Forelimb muscle (tissue), 1 donor: ENCODE measurements around the gene DGCR2. TPM values are rescaled to one million over a fixed set of nuclear protein-coding genes. Genes with fewer than 3 reads are reported as not detected.
"Not testable (repeated sequence)": the region's sequence is repeated elsewhere in the genome, so short reads cannot be mapped to it uniquely, and the experiment has no call there.

Experiments
- DNase-seq: peaks from one replicate; pipeline ENCODE4 v3.0.0-alpha.2; 2013; ENCODE audit warnings: low read depth
- polyA plus RNA-seq: library from polyadenylated mRNA; unstranded; fragments of 120-200 nt; gene quantifications from one replicate; pipeline ENCODE4 v1.2.1, GENCODE V29; 2013; ENCODE audit not compliant: insufficient read length

The DGCR2 gene
- polyA plus RNA-seq, 1 donor, result 44.3 TPM

DNA sequence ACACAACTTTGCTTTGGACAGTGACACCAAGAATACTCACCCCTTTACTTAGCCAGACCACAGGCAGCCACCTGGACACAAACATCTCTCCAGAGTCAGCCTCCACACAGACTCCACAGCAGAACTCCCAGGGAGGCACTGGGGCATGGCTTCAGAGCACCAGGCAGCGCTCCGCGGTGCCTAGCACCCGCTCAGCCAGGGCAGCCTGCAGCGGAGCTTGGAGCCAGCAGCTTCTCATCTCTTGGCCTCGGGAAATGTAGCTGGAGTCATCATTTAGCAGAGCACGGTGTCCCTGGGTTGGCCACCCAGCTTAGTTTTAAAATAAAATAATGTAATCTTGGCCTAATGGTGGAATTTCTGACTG lies 91.3 kb downstream of the DGCR2 start:
- DNase-seq, result not testable (repeated sequence)

DNA sequence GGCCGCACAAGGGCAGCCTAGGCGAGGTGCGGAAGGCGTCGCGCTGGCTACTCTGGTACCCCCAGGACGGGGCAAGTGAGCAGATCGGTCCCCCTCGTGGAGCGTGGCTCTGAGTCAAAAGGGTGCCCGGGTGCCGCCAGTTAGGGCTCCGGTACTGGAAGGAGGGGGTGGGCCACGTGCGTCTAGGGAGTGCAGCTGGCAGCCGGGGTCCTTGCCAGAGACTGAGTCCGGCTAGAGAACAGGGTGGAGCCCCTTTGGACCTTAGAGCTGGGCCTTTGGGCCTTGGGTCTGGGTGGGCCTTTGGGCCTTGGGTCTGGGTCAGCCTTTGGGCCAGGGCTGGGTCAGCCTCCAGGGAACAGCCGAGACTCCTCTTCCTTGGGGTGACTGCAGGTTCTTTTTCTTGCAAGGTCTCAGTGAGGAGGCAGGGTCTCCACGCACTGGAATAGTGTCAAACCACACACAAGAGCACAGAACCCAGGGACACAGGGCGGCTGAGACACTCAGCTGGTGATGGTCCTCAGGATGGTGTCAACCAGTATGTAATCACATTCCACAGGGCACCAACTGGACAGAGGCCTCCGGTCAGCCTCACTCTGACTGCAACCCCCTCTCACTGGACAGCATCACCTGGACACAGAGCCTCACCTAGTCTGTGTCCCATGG lies 91.9 kb downstream of the DGCR2 start:
- DNase-seq, result not testable (repeated sequence)

DNA sequence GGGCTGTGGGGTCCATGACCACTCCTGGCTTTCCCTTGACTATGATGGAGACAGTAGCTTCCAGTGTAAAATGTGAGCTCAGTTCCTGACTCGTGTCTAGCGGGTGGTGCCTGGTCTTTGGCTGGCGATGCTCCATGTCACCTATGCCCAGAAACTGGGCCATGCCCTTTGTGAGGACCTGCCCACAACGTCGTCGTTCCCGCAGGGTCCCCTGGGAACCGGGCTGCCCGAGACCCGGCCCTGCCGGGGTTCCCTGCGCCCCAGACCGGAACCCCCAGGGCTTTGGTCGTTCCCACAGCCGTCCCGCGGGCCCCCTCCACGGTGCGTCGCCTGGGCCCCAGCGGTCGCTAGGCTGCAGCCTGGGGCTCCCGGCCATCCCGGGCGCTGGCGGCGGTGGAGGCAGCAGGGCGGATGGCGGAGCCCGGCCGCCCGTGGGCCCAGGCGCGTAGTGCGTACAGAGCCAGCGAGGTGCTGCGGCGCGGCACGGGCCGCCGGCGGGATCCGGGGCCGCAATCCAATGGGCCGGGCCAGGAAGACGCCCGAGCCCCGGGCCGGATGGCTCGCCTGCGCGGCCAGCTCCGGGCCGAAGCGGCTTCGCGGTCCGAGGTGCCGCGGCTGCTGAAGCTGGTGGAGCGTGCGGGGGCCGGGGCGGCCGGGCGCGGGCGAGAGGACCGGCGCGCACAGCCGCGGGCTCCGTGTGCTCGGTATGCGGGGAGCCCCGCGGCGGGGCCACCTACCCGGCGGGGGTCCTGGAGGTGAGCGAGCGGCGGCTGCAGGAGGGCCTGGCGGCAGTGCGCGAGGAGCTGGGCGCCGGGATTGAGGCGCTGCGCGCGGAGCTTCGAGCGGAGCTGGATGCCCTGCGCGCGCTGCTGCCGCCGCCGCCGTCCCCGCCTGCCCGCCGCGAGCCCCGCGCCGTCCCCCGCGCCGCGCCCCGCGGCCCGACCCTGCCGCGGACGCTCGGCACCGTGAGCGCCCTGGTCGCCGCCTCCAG lies 92.8 kb downstream of the DGCR2 start:
- DNase-seq, result not testable (repeated sequence)

DNA sequence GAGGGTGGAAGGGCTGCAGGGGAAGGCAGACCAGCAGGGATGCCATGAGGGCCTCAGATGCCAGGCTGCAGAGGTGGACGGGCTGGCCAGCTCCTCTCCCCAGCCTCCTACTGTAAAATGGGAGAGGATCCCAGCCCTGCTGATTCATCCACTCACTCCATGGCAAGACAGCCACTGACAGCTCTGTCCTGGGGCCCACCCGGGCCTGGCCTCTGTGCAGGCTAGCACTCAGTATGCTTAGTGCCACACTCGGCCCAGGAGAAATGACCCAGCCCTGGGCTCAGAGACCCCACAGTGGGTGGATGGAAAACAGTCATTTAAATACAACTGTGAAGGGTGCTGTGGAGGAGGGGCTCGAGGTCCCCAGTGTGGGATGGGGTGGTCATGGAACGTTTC lies 94.2 kb downstream of the DGCR2 start:
- not testable (repeated sequence) for DNase-seq

DNA sequence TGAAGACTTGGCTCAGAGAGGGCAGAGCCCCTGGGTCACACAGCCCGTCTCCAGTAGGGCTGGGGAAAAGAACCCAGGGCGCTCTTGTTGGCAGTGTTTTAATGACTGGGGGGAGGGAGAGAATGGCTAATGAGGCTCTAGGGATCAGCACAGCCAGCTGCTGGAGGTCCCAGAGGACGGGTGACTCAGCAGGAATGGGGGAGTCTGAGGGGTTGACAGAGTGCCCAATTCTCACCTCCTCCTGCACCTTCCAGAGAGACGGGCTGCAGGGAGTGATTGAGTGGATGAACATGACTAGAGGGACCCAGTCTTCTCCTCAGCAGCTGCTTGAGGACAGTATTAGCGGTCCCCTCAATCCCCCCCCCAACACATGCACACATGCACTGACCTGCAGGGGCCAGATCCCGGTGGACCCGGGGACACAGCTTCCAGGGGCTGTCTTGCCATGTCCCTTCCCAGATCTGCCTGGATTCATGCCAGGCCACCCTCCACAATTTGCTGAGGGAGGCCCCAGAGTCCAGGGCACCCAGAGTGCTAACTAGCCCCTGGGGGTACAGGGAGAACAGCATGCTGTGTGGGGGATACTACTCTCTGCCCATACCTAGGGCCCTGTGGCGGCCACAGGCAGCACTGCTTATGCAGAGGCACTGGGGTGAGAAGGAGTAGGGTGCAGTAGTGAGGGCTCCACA lies 94.7 kb downstream of the DGCR2 start:
- DNase-seq, result not testable (repeated sequence)

- DNase-seq, result not testable (repeated sequence)
These were observed 96.1 kb downstream of the DGCR2 start for GRCh38 chr22:19026080-19026479.

GRCh38 chr22:19024956-19025489 lies 97.2 kb downstream of the DGCR2 start:
- DNase-seq, result not testable (repeated sequence)

DNA sequence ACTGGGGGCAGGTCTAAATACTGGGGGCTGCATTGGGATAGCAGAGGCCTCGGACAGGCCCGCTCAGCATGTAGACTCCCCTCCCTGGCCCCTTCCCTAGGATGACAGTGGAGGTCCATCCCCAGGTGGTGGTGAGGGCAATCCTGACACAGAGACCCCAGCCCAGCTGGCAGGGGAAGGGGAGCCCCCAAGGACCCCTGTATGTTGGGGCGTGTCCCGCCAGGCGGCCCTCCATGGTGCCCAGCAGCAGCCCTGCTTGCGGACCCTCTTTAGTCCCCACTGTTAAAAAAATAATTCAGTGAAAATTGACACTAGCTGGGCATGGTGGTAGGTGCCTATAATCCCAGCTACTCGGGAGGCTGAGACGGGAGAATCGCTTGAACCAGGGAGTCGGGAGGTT lies 98.3 kb downstream of the DGCR2 start:
- DNase-seq, result not testable (repeated sequence)

DNA sequence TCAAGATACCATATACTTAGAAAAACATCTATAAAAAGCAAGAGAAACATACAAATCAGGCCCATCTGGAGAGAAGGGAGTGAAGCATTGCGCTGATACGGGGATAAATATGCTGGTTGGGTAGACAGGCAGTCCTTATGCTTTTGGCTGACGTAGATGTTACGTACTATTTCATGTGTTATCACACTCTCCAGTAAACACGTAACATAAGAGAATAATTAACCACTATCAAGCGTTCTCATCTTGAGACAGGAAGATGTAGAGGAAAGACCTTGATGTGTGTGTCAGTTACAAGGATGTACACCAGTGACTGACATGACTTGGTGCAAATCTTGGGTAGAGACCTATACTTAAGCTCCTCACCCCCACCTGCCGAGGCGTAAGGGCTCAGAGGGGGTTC lies 99.5 kb downstream of the DGCR2 start:
- DNase-seq, result no peak

- no peak for DNase-seq
These were observed 102.6 kb downstream of the DGCR2 start for GRCh38 chr22:19019679-19020032.

DNA sequence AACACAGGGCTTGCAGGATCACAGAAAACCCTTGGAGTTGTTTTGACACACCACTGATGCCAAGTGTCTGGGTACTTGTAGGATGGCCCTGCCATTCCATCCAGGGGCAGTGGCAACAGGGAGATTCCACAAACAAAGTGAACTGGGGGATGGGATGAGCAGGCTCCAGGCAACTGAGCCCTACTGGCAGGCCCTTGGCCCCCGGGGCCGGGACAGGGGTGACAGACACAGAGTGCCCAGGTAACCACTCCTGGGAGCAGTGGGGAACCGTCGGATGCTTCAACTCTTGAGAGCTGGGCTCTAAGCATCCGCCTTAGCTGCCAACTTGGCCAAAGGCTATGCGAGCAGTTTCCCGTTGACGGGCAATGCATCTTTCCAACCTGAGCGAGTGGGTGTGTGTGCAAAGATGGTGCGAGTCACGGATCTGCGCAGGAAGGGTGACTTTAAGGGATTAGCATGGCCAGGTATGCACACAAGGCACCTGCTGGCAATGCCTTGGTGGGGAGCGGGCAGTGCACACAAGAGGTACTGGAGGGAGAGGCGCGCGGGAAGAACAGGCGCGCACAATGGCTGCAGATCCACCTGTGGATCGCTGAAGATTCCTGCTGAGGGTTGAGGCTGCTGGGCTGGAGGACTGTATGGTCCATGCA lies 103.1 kb downstream of the DGCR2 start:
- DNase-seq, result no peak

DNA sequence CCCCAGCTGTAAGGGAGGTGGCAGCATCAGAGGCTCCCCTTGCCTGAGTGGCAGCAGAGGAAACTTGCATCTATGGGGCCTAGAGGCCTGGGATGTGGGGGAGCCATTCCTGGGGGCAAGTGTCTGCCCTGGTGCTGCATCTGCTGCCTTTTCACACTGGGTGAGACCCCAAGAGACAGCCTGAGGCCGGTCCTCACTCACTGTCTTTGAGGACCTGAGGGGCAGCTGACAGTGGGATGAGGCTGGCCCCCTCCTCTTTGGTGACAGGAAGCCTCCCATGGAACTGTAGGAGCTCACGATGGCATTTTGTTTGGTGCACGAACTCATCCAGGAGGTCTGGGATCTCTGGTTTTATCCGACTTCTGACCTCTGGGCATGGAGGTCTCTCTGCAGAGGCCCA lies 104.0 kb downstream of the DGCR2 start:
- DNase-seq, result no peak

DNA sequence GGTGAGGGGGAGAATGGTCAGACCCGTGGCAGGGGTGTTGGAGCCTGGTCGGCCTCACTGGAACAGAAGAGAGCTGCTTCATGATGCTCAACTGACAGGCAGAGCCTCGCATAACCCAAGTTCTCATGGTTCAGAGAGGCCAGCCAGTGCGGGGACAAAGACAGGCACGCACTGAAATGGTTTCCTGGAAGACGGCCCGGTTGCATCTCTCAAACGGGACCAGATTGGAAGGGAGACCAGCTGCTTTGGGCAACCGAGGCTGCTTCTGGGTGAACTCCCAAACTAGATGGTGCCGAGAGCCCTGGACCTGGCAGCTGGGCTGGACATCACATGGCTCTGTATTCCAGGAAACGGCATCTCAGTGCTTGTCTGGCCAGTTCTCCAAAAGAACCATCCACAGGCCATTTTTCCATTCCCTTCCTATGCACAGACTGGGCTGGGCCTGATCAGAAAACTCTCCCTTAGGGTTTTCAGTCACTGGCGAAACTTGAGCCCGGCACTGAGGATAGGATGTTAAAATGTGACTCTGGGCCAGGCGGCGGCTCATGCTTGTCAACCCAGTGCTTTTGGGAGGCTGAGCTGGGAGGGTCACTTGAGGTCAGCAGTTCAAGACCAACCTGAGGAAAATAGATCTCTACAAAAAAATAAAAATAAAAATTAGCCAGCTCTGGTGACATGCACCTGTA lies 106.0 kb downstream of the DGCR2 start:
- DNase-seq, result no peak

DNA sequence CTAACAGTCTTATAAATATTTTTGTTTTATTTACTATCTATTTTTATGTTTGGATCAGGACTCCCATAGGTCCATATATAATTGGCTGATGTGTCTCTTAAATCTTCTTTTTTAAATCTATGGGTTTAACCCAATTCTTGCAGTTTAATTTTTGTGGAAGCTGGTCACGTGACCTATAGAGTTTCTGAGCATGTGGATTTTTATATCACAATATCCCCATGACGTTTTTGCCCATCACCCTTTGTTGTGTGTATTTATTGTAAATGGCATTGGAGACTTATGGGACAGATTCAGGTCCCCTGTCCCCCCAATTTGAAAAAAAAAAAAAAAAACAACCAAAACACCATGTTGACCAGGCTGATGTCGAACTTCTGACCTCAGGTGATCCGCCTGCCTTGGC lies 107.3 kb downstream of the DGCR2 start:
- no peak for DNase-seq

GRCh38 chr22:19013881-19014598 lies 108.2 kb downstream of the DGCR2 start:
- not testable (repeated sequence) for DNase-seq

DNA sequence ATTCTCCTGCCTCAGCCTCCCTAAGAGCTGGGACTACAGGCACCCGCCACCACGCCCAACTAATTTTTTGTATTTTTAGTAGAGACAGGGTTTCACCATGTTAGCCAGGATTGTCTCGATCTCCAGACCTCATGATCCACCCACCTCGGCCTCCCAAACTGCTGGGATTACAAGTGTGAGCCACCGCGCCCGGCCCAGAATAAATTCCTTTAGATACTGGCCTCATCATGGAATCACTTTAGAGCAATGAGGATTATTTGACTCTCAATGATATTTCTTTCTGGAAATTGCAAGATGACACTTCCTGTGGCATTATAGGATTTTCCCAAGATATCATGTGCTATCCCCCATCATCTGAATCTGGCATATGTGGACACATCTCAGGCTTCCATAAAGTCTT lies 108.8 kb downstream of the DGCR2 start:
- DNase-seq, result not testable (repeated sequence)

- no peak for DNase-seq
These were observed 109.8 kb downstream of the DGCR2 start for GRCh38 chr22:19012308-19012986.

GRCh38 chr22:19011611-19012010 lies 110.6 kb downstream of the DGCR2 start:
- not testable (repeated sequence) for DNase-seq

DNA sequence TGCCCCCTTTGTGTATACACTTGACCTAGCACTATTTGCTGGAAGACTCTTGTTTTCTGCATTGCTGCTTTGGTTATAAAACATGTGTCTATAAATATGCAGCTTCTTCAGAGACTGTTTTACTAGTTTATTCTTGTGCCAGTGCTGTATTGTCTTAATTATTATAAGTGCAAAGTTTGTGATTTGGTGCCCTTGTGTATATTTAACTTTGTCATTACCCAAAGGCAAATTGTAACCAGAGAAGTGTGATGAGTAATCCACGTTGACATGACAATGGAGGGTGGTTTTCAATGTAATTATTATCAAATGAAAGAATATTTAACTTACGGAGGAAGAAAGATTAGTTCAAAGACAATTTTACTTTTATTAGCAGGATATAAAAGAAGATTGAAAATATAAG lies 111.1 kb downstream of the DGCR2 start:
- DNase-seq, result no peak

GRCh38 chr22:19005905-19006304 lies 116.3 kb downstream of the DGCR2 start:
- DNase-seq, result no peak
